Fibroblast of lung (primary cell): ENCODE measurements around the gene DDO. TPM values are rescaled to one million over a fixed set of nuclear protein-coding genes. Genes with fewer than 3 reads are reported as not detected.
A peak's percentile ranks its signal among the peaks of the same experiment; 100 is the strongest.

Source experiments
- DNase-seq, 2 donors: peaks; one replicate each; pipeline versions ENCODE4 v3.0.0 to v3.0.0-alpha.2; 2010; ENCODE audit warnings: low read depth in 2 of 2
- H2AFZ ChIP-seq: 2 replicates; pipeline ENCODE4 v1.5.1; 2012; ENCODE audit warnings: low read length, control low read depth, inconsistent platforms
- H3K27ac ChIP-seq: 2 replicates; pipeline ENCODE4 v1.5.1; 2011; ENCODE audit warnings: low read length, control low read depth; ENCODE audit not compliant: insufficient read depth
- H3K27me3 ChIP-seq: 2 replicates; pipeline ENCODE4 v1.5.1; 2011; ENCODE audit warnings: mild to moderate bottlenecking, low read length; ENCODE audit not compliant: control insufficient read depth, insufficient read depth
- H3K36me3 ChIP-seq: 2 replicates; pipeline ENCODE4 v1.5.1; 2011; ENCODE audit warnings: low read length; ENCODE audit not compliant: control insufficient read depth, insufficient read depth
- H3K4me1 ChIP-seq: 2 replicates; pipeline ENCODE4 v1.5.1; 2011; ENCODE audit warnings: low read length; ENCODE audit not compliant: control insufficient read depth, insufficient read depth; ENCODE audit errors: extremely low read depth
- H3K4me2 ChIP-seq: 2 replicates; pipeline ENCODE4 v1.5.1; 2011; ENCODE audit warnings: low read length, control low read depth; ENCODE audit not compliant: insufficient read depth; ENCODE audit errors: extremely low read depth
- H3K4me3 ChIP-seq, 4 experiments: fragments of 200-600 bp in 1 of 4; sonication (generic) in 1 of 4; replicated peaks in 1 of 4; 2 replicates each; pipeline ENCODE4 v1.5.1; 2011 to 2016; ENCODE audit warnings: low read length in 4 of 4, low read depth in 3 of 4, mild to moderate bottlenecking in 3 of 4, control low read depth in 2 of 4, inconsistent platforms in 1 of 4, mixed read lengths in 1 of 4; ENCODE audit not compliant: insufficient read depth in 1 of 4; ENCODE audit errors: control extremely low read depth in 1 of 4
- H3K79me2 ChIP-seq: 2 replicates; pipeline ENCODE4 v1.5.1; 2012; ENCODE audit warnings: mild to moderate bottlenecking, low read length, inconsistent platforms; ENCODE audit not compliant: control insufficient read depth, insufficient read depth
- H3K9ac ChIP-seq: 2 replicates; pipeline ENCODE4 v1.5.1; 2011; ENCODE audit warnings: mild to moderate bottlenecking, low read length, control low read depth; ENCODE audit not compliant: insufficient read depth
- H3K9me3 ChIP-seq: 2 replicates; pipeline ENCODE4 v1.5.1; 2012; ENCODE audit warnings: low read depth, low read length; ENCODE audit not compliant: control insufficient read depth, insufficient read depth
- H4K20me1 ChIP-seq: 2 replicates; pipeline ENCODE4 v1.5.1; 2011; ENCODE audit warnings: low read length; ENCODE audit not compliant: control insufficient read depth, insufficient read depth; ENCODE audit errors: extremely low read depth
- CTCF ChIP-seq, 2 donors: IDR thresholded peaks in 1 of 2; conservative IDR thresholded peaks in 1 of 2; 1 replicate in 1 of 2; 2 replicates in 1 of 2; pipeline ENCODE4 v1.5.1; 2011 to 2012; ENCODE audit warnings: low read length in 2 of 2, control low read depth in 1 of 2, inconsistent platforms in 1 of 2, low read depth in 1 of 2, mild to moderate bottlenecking in 1 of 2
- EZH2 ChIP-seq: IDR thresholded peaks from 2 replicates; pipeline ENCODE4 v1.5.1; 2012; ENCODE audit warnings: low read length, control low read depth, mild to moderate bottlenecking; ENCODE audit errors: missing control alignments
- polyA plus RNA-seq, 2 donors: library from polyadenylated mRNA; depleted of rRNA in 1 of 2; stranded (reverse) in 1 of 2; unstranded in 1 of 2; fragments of >200 nt; gene quantifications; 2 replicates each; pipeline ENCODE4 v1.2.1, GENCODE V29; 2011 to 2012; ENCODE audit warnings: missing spikeins in 1 of 2
- total RNA-seq: library from RNA; depleted of rRNA; stranded (reverse); fragments of >200 nt; gene quantifications from 2 replicates; pipeline ENCODE4 v1.2.1, GENCODE V29; 2014

Gene DDO
- total and polyA plus RNA-seq, 2 donors (not counting 1 experiment from before 2014, with no cell fraction given), result 3.9 to 12.2 TPM

- H3K27me3 ChIP-seq, result peaks cover 20% of the 10 kb centered on the region
- no peaks in the 10 kb centered on the region for H3K9me3 ChIP-seq
- no peaks in the 10 kb centered on the region for H3K79me2 ChIP-seq
- H3K4me2 ChIP-seq, result no peak overlapping the region
- H3K36me3 ChIP-seq, result no peaks in the 10 kb centered on the region
- H3K4me3 ChIP-seq, result no peak overlapping the region
- no peak for DNase-seq
- H3K4me1 ChIP-seq, result no peaks in the 10 kb centered on the region
- no peak overlapping the region for H3K9ac ChIP-seq
- H3K27ac ChIP-seq, result no peak overlapping the region
- H4K20me1 ChIP-seq, result no peaks in the 10 kb centered on the region
- no peak for TF ChIP-seq CTCF (conservative IDR thresholded peaks at IDR 0.05 in 1 of 2, IDR thresholded peaks at IDR 0.05 in 1 of 2; ENCODE audit: low read depth in 1 of 2, low read length in 2 of 2)
- no peak for TF ChIP-seq EZH2
- H2AFZ ChIP-seq, result no peak overlapping the region
Measured at GRCh38 chr6:110425816-110426215, 10.4 kb upstream of the DDO start.

- TF ChIP-seq EZH2, result no peak
- no peak for TF ChIP-seq CTCF (conservative IDR thresholded peaks at IDR 0.05 in 1 of 2, IDR thresholded peaks at IDR 0.05 in 1 of 2; ENCODE audit: low read depth in 1 of 2, low read length in 2 of 2)
- peak in 1 of 2 donors; percentile 20 for DNase-seq
- Histone ChIP-seq H3K36me3 (no peaks in the 10 kb centered on the region), H3K9me3 (no peaks in the 10 kb centered on the region), H4K20me1 (no peaks in the 10 kb centered on the region), H3K4me3 (no peak overlapping the region), H3K79me2 (no peaks in the 10 kb centered on the region), H3K27ac (no peak overlapping the region), H3K4me2 (no peak overlapping the region), H2AFZ (no peak overlapping the region), H3K9ac (no peak overlapping the region), H3K4me1 (no peaks in the 10 kb centered on the region), H3K27me3 (peaks cover 20% of the 10 kb centered on the region)
Measured at GRCh38 chr6:110422444-110422822, 7.1 kb upstream of the DDO start.

GRCh38 chr6:110421749-110422443 lies 6.5 kb upstream of the DDO start:
- no peak for TF ChIP-seq CTCF (conservative IDR thresholded peaks at IDR 0.05 in 1 of 2, IDR thresholded peaks at IDR 0.05 in 1 of 2; ENCODE audit: low read depth in 1 of 2, low read length in 2 of 2)
- TF ChIP-seq EZH2, result no peak
- H3K4me1 ChIP-seq, result no peaks in the 10 kb centered on the region
- no peaks in the 10 kb centered on the region for H3K79me2 ChIP-seq

More at GRCh38 chr6:110421749-110422443, 6.5 kb upstream of the DDO start:
- Histone ChIP-seq H3K9ac (no peak overlapping the region), H4K20me1 (no peaks in the 10 kb centered on the region), H3K4me3 (no peak overlapping the region), H3K27me3 (peaks cover 14% of the 10 kb centered on the region), H3K4me2 (no peak overlapping the region), H2AFZ (no peak overlapping the region), H3K36me3 (no peaks in the 10 kb centered on the region), H3K9me3 (no peaks in the 10 kb centered on the region), H3K27ac (no peak overlapping the region)
- no peak for DNase-seq
